ENCODE data around the gene MCOLN2.

MCOLN2 gene

GRCh38 chr1:84928979-84929378 lies 67.9 kb downstream of the MCOLN2 start:
- H3K4me3 ChIP-seq (ENCODE audit: control insufficient read depth, low read depth, low read length): no peak overlapping the region
- TF ChIP-seq CTCF (conservative IDR thresholded peaks at IDR 0.05; ENCODE audit: control insufficient read depth, insufficient read depth, low read depth, low read length): no peak
- DNase-seq (ENCODE audit: low read depth): no peak

- TF ChIP-seq CTCF (conservative IDR thresholded peaks at IDR 0.05; ENCODE audit: control insufficient read depth, insufficient read depth, low read depth, low read length): no peak
- DNase-seq (ENCODE audit: low read depth): no peak
These were observed 73.6 kb downstream of the MCOLN2 start for GRCh38 chr1:84923317-84923716.

GRCh38 chr1:84920159-84920558 lies 76.8 kb downstream of the MCOLN2 start:
- no peak for TF ChIP-seq CTCF (conservative IDR thresholded peaks at IDR 0.05; ENCODE audit: control insufficient read depth, insufficient read depth, low read depth, low read length)

More at GRCh38 chr1:84923317-84923716, 73.6 kb downstream of the MCOLN2 start:
- H3K4me3 ChIP-seq (ENCODE audit: control insufficient read depth, low read depth, low read length): no peak overlapping the region

GRCh38 chr1:84919461-84919970 lies 77.4 kb downstream of the MCOLN2 start:
- H3K4me3 ChIP-seq (ENCODE audit: control insufficient read depth, low read depth, low read length): no peak overlapping the region
- no peak for DNase-seq (ENCODE audit: low read depth)
- TF ChIP-seq CTCF (conservative IDR thresholded peaks at IDR 0.05; ENCODE audit: control insufficient read depth, insufficient read depth, low read depth, low read length): no peak

More at GRCh38 chr1:84920159-84920558, 76.8 kb downstream of the MCOLN2 start:
- no peak for DNase-seq (ENCODE audit: low read depth)
- H3K4me3 ChIP-seq (ENCODE audit: control insufficient read depth, low read depth, low read length): no peak overlapping the region

- TF ChIP-seq CTCF (conservative IDR thresholded peaks at IDR 0.05; ENCODE audit: control insufficient read depth, insufficient read depth, low read depth, low read length): no peak
- no peak overlapping the region for H3K4me3 ChIP-seq (ENCODE audit: control insufficient read depth, low read depth, low read length)
- no peak for DNase-seq (ENCODE audit: low read depth)
These were observed 78.1 kb downstream of the MCOLN2 start for GRCh38 chr1:84918726-84919336.

GRCh38 chr1:84916897-84917296 lies 80.0 kb downstream of the MCOLN2 start:
- no peak overlapping the region for H3K4me3 ChIP-seq (ENCODE audit: control insufficient read depth, low read depth, low read length)
- no peak for DNase-seq (ENCODE audit: low read depth)
- no peak for TF ChIP-seq CTCF (conservative IDR thresholded peaks at IDR 0.05; ENCODE audit: control insufficient read depth, insufficient read depth, low read depth, low read length)

All from fibroblast of mammary gland (primary cell).